GM19372 (cell line): ENCODE results near the gene SYVN1.
"Not testable (repeated sequence)": the region's sequence is repeated elsewhere in the genome, so short reads cannot be mapped to it uniquely, and the experiment has no call there.

Source experiments
- ATAC-seq: cut with Tn5 transposase; IDR thresholded peaks from one replicate; pipeline ENCODE4 v1.9.1; 2021; ENCODE audit warnings: mild to moderate bottlenecking, low read depth, moderate library complexity; ENCODE audit not compliant: unreplicated experiment

The SYVN1 gene

GRCh38 chr11:65128182-65129145 is 5.9 kb downstream of the SYVN1 start:
- no peak for ATAC-seq

GRCh38 chr11:65127473-65128181 is 6.7 kb downstream of the SYVN1 start:
- no peak for ATAC-seq

- no peak for ATAC-seq
Measured at GRCh38 chr11:65126624-65127274, 7.6 kb downstream of the SYVN1 start.

GRCh38 chr11:65125197-65126056 is 8.9 kb downstream of the SYVN1 start:
- ATAC-seq: no peak

- no peak for ATAC-seq
Measured at GRCh38 chr11:65124480-65125196, 9.7 kb downstream of the SYVN1 start.

- peak; percentile 58 for ATAC-seq
Measured at GRCh38 chr11:65121865-65122696, 12.2 kb downstream of the SYVN1 start, which contains the start of the genes FAU and MRPL49. Gene FAU (minus strand): TSS chr11:65122134. CDS start chr11:65121813, 321 bp downstream. Gene MRPL49 (plus strand): TSS chr11:65122321. CDS start chr11:65122347, 26 bp downstream.

- ATAC-seq: no peak
Measured at GRCh38 chr11:65121447-65121864, 12.9 kb downstream of the SYVN1 start.

- ATAC-seq: no peak
Measured at GRCh38 chr11:65120831-65121230, 13.5 kb downstream of the SYVN1 start.

- no peak for ATAC-seq
Measured at GRCh38 chr11:65119670-65119995, 14.7 kb downstream of the SYVN1 start.

- not testable (repeated sequence) for ATAC-seq
Measured at GRCh38 chr11:65118891-65119669, 15.2 kb downstream of the SYVN1 start.

- ATAC-seq: no peak
Measured at GRCh38 chr11:65118097-65118837, 16.1 kb downstream of the SYVN1 start.

- ATAC-seq: peak; percentile 61
Measured at GRCh38 chr11:65117206-65118096, 16.9 kb downstream of the SYVN1 start, which contains the start of gene ZNHIT2. Gene ZNHIT2 (minus strand): TSS chr11:65117701. CDS start chr11:65117653, 48 bp downstream.

- no peak for ATAC-seq
Measured at GRCh38 chr11:65116370-65117205, 17.7 kb downstream of the SYVN1 start.

- no peak for ATAC-seq
Measured at GRCh38 chr11:65115361-65116082, 18.8 kb downstream of the SYVN1 start.
